Measurements from ENCODE around the gene SHB. TPM values are rescaled to one million over a fixed set of nuclear protein-coding genes. Genes with fewer than 3 reads are reported as not detected.
A peak's percentile ranks its signal among the peaks of the same experiment; 100 is the strongest.

Gene SHB
- total RNA-seq, 1 experiment from 2014 or later: 28.7 TPM

DNA sequence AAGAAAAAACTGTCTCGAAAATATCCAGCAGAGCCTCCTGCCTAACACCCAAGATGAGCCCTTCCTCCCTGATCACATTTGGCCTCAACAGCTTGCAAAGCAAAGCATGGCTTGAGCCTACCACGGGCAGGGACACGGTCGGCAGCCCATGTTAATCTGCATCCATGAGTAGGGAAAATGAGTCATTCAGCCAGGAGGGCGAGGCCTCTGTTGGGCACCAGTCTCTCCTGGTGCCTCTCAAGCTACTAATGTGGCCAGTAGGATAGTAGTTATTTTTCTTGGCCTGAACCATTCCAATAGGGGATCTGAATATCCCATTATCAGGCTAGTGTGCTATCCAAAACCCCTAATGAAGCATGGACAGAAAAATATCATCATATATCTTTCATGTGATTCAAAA lies 43.0 kb upstream of the SHB start:
- ChIA-PET RAD21 (ENCODE audit: low non-redundant PET in 1 of 2, low total read pairs in 2 of 2, uncharacterized antibody in 2 of 2, unreplicated experiment in 2 of 2) (no interaction called here), POLR2A (no interaction called here), CTCF (no interaction called here)
- no peaks in the 10 kb centered on the region for H3K27me3 ChIP-seq (ENCODE audit: insufficient read depth, low read length)
- H4K20me1 ChIP-seq (ENCODE audit: insufficient read depth): no peaks in the 10 kb centered on the region
- no peak overlapping the region for H3K9ac ChIP-seq (ENCODE audit: low read length)
- DNase-seq (ENCODE audit: low read depth, low spot score) (no peak), ATAC-seq (peak; percentile 36; the same call in 1 of the 2 replicates)
- H3K4me2 ChIP-seq (ENCODE audit: low read length): no peak overlapping the region
- intact Hi-C loops (cut with micrococcal nuclease): loop anchor here (10.0 kb wide), 1 partner anchor 983 kb away; no protein-coding TSS in a partner anchor
- no peaks in the 10 kb centered on the region for H3K79me2 ChIP-seq (ENCODE audit: insufficient read depth, low read length)
- no peaks in the 10 kb centered on the region for H3K9me3 ChIP-seq (ENCODE audit: control insufficient read depth in 1 of 2, insufficient read depth in 1 of 2, low read depth in 1 of 2, low read length in 2 of 2)
- no TSS peak for BruUV-seq (replicated peaks)
- no peaks in the 10 kb centered on the region for H3K9me2 ChIP-seq (ENCODE audit: insufficient read depth)
- H3K4me1 ChIP-seq (ENCODE audit: control insufficient read depth in 1 of 2, insufficient read depth in 2 of 2, low read length in 2 of 2): no peaks in the 10 kb centered on the region
- H3K27ac ChIP-seq (ENCODE audit: low read depth, low read length): no peak overlapping the region
- H2AFZ ChIP-seq (ENCODE audit: low read depth, low read length, poor library complexity, severe bottlenecking): no peak overlapping the region
- H3K36me3 ChIP-seq (ENCODE audit: control insufficient read depth in 1 of 2, insufficient read depth in 2 of 2, low read length in 2 of 2): no peaks in the 10 kb centered on the region
- no peak overlapping the region for H3K4me3 ChIP-seq (replicated peaks in 1 of 2; ENCODE audit: low read depth in 1 of 2, low read length in 2 of 2)
- no peak for TF ChIP-seq FOSL1 (IDR thresholded peaks at IDR 0.05; ENCODE audit: low read depth)
- TF ChIP-seq POLR2AphosphoS5 (IDR thresholded peaks at IDR 0.05; ENCODE audit: low read depth, low read length): no peak
- no peak for TF ChIP-seq CEBPB (IDR thresholded peaks at IDR 0.05; ENCODE audit: low read depth)
- TF ChIP-seq, protein P1, sequence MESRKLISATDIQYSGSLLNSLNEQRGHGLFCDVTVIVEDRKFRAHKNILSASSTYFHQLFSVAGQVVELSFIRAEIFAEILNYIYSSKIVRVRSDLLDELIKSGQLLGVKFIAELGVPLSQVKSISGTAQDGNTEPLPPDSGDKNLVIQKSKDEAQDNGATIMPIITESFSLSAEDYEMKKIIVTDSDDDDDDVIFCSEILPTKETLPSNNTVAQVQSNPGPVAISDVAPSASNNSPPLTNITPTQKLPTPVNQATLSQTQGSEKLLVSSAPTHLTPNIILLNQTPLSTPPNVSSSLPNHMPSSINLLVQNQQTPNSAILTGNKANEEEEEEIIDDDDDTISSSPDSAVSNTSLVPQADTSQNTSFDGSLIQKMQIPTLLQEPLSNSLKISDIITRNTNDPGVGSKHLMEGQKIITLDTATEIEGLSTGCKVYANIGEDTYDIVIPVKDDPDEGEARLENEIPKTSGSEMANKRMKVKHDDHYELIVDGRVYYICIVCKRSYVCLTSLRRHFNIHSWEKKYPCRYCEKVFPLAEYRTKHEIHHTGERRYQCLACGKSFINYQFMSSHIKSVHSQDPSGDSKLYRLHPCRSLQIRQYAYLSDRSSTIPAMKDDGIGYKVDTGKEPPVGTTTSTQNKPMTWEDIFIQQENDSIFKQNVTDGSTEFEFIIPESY (IDR thresholded peaks at IDR 0.05; ENCODE audit: extremely low read depth, insufficient replicate concordance, low read length): no peak
- no peak for TF ChIP-seq ELF1 (IDR thresholded peaks at IDR 0.05; ENCODE audit: borderline replicate concordance, low read depth)
- TF ChIP-seq SRF (IDR thresholded peaks at IDR 0.05; ENCODE audit: low read depth): no peak
- no peak for TF ChIP-seq SP1 (IDR thresholded peaks at IDR 0.05; ENCODE audit: low read depth)
- no peak for TF ChIP-seq EZH2phosphoT487 (IDR thresholded peaks at IDR 0.05; ENCODE audit: borderline replicate concordance)
- no peak for TF ChIP-seq POLR2A (IDR thresholded peaks at IDR 0.05; ENCODE audit: borderline replicate concordance, extremely low read depth, insufficient read depth, insufficient read length)
- TF ChIP-seq ZNF274 (IDR thresholded peaks at IDR 0.05; ENCODE audit: low read depth, low read length): no peak
- no peak for TF ChIP-seq YY1 (IDR thresholded peaks at IDR 0.05; ENCODE audit: extremely low read depth, insufficient replicate concordance, low read depth, low read length)
- no peak for TF ChIP-seq RAD21 (IDR thresholded peaks at IDR 0.05; ENCODE audit: low read depth)
- TF ChIP-seq EZH2 (IDR thresholded peaks at IDR 0.05): no peak
- TF ChIP-seq, protein P2, sequence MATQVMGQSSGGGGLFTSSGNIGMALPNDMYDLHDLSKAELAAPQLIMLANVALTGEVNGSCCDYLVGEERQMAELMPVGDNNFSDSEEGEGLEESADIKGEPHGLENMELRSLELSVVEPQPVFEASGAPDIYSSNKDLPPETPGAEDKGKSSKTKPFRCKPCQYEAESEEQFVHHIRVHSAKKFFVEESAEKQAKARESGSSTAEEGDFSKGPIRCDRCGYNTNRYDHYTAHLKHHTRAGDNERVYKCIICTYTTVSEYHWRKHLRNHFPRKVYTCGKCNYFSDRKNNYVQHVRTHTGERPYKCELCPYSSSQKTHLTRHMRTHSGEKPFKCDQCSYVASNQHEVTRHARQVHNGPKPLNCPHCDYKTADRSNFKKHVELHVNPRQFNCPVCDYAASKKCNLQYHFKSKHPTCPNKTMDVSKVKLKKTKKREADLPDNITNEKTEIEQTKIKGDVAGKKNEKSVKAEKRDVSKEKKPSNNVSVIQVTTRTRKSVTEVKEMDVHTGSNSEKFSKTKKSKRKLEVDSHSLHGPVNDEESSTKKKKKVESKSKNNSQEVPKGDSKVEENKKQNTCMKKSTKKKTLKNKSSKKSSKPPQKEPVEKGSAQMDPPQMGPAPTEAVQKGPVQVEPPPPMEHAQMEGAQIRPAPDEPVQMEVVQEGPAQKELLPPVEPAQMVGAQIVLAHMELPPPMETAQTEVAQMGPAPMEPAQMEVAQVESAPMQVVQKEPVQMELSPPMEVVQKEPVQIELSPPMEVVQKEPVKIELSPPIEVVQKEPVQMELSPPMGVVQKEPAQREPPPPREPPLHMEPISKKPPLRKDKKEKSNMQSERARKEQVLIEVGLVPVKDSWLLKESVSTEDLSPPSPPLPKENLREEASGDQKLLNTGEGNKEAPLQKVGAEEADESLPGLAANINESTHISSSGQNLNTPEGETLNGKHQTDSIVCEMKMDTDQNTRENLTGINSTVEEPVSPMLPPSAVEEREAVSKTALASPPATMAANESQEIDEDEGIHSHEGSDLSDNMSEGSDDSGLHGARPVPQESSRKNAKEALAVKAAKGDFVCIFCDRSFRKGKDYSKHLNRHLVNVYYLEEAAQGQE (IDR thresholded peaks at IDR 0.05; ENCODE audit: low read depth): no peak
- TF ChIP-seq, protein P3, sequence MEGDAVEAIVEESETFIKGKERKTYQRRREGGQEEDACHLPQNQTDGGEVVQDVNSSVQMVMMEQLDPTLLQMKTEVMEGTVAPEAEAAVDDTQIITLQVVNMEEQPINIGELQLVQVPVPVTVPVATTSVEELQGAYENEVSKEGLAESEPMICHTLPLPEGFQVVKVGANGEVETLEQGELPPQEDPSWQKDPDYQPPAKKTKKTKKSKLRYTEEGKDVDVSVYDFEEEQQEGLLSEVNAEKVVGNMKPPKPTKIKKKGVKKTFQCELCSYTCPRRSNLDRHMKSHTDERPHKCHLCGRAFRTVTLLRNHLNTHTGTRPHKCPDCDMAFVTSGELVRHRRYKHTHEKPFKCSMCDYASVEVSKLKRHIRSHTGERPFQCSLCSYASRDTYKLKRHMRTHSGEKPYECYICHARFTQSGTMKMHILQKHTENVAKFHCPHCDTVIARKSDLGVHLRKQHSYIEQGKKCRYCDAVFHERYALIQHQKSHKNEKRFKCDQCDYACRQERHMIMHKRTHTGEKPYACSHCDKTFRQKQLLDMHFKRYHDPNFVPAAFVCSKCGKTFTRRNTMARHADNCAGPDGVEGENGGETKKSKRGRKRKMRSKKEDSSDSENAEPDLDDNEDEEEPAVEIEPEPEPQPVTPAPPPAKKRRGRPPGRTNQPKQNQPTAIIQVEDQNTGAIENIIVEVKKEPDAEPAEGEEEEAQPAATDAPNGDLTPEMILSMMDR (IDR thresholded peaks at IDR 0.05 in 2 of 3, conservative IDR thresholded peaks at IDR 0.05 in 1 of 3; ENCODE audit: borderline replicate concordance in 1 of 3, insufficient read depth in 1 of 3, low read depth in 2 of 3, low read length in 2 of 3): no peak
- TF ChIP-seq, protein P4, sequence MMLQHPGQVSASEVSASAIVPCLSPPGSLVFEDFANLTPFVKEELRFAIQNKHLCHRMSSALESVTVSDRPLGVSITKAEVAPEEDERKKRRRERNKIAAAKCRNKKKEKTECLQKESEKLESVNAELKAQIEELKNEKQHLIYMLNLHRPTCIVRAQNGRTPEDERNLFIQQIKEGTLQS (IDR thresholded peaks at IDR 0.05): no peak
